Suprapubic skin (tissue), 3 donors: ENCODE data around the gene REXO1.

Source experiments
- CTCF ChIP-seq, 2 donors: fragments of 200-600 bp in 1 of 2; fragments of 450-650 bp in 1 of 2; sonication (generic) in 1 of 2; IDR thresholded peaks; one replicate each; pipeline ENCODE4 v1.5.1; 2016 to 2019; ENCODE audit warnings: antibody characterized with exemption in 2 of 2, mild to moderate bottlenecking in 1 of 2, moderate library complexity in 1 of 2
- EP300 ChIP-seq: sonication (generic); formaldehyde crosslinking; IDR thresholded peaks from one replicate; pipeline ENCODE4 v1.6.1; 2017; ENCODE audit warnings: antibody characterized with exemption
- POLR2A ChIP-seq, 2 donors: fragments of 450-650 bp; IDR thresholded peaks; one replicate each; pipeline ENCODE4 v1.6.1; 2017; ENCODE audit warnings: antibody characterized with exemption in 2 of 2, mild to moderate bottlenecking in 2 of 2, moderate library complexity in 2 of 2

- TF ChIP-seq POLR2A (IDR thresholded peaks at IDR 0.05) (no peak), CTCF (IDR thresholded peaks at IDR 0.05) (no peak), EP300 (no peak)
These were observed 820 bp upstream of the REXO1 start for GRCh38 chr19:1849132-1849474.
